Activated T-cell treated with anti-CD3 and anti-CD28 coated beads, Interleukin-2, amount 50 U/mL, for 4 hours (primary cell): ENCODE results near the gene TMEM253. TPM values are rescaled to one million over a fixed set of nuclear protein-coding genes. Genes with fewer than 3 reads are reported as not detected.

Experiments
- ATAC-seq, 2 donors: fragments of 200-7000 bp; cut with Tn5 transposase; one replicate each; pipeline ENCODE4 v1.10.0; 2021
- DNase-seq: peaks from one replicate; pipeline ENCODE4 v3.0.0-alpha.2; 2020
- H3K27me3 Mint-ChIP-seq: one replicate; pipeline ENCODE4 v1.8.0; 2021; ENCODE audit warnings: low read depth, mixed read lengths
- H3K36me3 Mint-ChIP-seq: one replicate; pipeline ENCODE4 v1.8.0; 2022; ENCODE audit warnings: mixed read lengths; ENCODE audit not compliant: insufficient read depth
- H3K4me1 Mint-ChIP-seq: one replicate; pipeline ENCODE4 v1.8.0; 2021; ENCODE audit warnings: low read depth, mixed read lengths
- H3K4me3 Mint-ChIP-seq: one replicate; pipeline ENCODE4 v1.8.0; 2021; ENCODE audit warnings: mild to moderate bottlenecking, moderate library complexity, mixed read lengths
- H3K9me3 Mint-ChIP-seq: one replicate; pipeline ENCODE4 v1.8.0; 2021; ENCODE audit warnings: mixed read lengths
- total RNA-seq, 3 donors: library from RNA; stranded (reverse); gene quantifications; one replicate each; pipeline ENCODE4 v1.2.1, GENCODE V29; 2021

TMEM253 gene
- total RNA-seq, 3 donors from 2014 or later = not detected

DNA sequence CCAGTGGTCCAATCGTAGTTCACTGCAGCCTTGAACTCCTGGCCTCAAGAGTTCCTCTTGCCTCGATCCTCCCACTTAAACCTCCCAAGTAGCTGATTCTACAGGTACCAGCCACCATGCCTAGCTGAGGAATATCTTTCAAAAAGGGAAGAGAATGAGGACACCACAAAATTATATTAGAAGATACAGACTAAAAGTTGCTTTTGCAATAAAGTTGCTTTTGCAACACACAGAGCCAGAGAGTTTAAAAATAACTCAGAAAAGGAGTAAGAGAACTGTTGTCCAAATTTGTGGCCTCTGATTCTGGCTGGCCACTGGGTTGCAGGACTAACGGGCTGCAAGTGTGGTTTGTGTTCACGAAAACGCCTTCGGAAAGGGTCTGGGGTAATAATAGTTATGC is 19.8 kb downstream of the TMEM253 start:
- no peak overlapping the region for H3K4me3 Mint-ChIP-seq
- no peaks in the 10 kb centered on the region for H3K4me1 Mint-ChIP-seq
- ATAC-seq (no peak), DNase-seq (no peak)
- peaks cover 33% of the 10 kb centered on the region for H3K27me3 Mint-ChIP-seq
- H3K9me3 Mint-ChIP-seq = peaks cover 5% of the 10 kb centered on the region
- peaks cover 2% of the 10 kb centered on the region for H3K36me3 Mint-ChIP-seq

DNA sequence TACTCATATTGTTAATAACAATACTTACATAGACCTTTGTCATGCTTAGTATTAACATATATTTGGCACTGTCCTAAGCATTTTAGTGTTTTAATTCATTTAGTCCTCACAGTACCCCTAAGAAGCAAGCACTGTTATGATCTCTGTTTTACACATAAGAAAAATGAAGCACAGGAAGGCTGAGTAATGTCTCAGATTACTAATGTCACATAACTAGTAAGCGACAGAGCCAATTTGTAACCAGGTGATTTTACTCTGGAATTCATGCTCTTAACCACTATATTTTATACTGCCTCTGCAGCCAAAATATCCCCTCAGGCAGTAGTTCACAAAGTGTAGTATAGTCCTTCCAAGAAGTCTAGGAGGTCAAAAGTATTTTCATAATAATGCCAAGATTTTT is 20.3 kb downstream of the TMEM253 start:
- H3K27me3 Mint-ChIP-seq = peaks cover 35% of the 10 kb centered on the region
- peaks cover 5% of the 10 kb centered on the region for H3K9me3 Mint-ChIP-seq
- no peaks in the 10 kb centered on the region for H3K4me1 Mint-ChIP-seq
- ATAC-seq (no peak), DNase-seq (no peak)
- H3K4me3 Mint-ChIP-seq = no peak overlapping the region
- peaks cover 3% of the 10 kb centered on the region for H3K36me3 Mint-ChIP-seq

DNA sequence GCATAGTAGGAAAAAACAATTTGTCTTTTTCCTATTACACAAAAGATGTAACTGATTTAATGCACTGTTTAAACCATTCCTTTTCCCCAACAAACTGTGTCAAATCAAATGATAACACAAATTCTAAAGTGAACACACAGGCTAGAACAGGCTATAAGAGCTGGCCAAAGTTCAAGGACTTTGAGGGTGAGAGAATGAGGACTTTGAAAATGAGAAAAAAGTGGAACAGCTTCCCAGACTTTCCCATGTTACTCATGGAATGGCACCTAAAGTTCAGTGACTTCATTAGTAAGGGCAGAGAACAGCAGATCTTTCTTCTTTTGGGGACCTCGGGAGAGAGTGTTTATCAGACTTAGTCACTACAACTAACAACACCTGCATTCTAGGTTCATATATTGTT is 22.6 kb downstream of the TMEM253 start:
- no peak for DNase-seq
- H3K9me3 Mint-ChIP-seq = peaks cover 5% of the 10 kb centered on the region
- H3K36me3 Mint-ChIP-seq = peaks cover 3% of the 10 kb centered on the region
- H3K4me1 Mint-ChIP-seq = no peaks in the 10 kb centered on the region
- peaks cover 42% of the 10 kb centered on the region for H3K27me3 Mint-ChIP-seq
- ATAC-seq = no peak
- H3K4me3 Mint-ChIP-seq = no peak overlapping the region

DNA sequence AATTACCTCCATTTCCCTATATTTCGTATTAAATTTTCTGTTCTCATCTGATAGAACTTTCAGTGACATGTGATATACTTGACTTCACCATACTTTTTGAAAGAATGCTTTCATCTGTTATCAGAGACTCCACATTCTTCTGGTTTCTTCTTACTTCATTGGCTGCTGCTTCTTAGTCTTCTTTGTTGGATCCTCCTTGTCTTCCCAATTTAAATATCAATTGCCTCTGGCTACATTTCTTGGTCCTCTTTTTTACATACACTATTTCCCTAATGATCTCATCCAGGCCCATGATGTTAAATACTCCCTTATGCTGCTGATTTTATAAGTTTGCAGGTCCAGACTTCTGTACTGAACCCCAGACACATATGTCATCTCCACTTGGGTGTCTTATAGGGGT is 33.0 kb downstream of the TMEM253 start:
- no peaks in the 10 kb centered on the region for H3K9me3 Mint-ChIP-seq
- no peak for DNase-seq
- H3K4me1 Mint-ChIP-seq = no peaks in the 10 kb centered on the region
- H3K4me3 Mint-ChIP-seq = no peak overlapping the region
- no peaks in the 10 kb centered on the region for H3K27me3 Mint-ChIP-seq
- no peak for ATAC-seq
- no peaks in the 10 kb centered on the region for H3K36me3 Mint-ChIP-seq

DNA sequence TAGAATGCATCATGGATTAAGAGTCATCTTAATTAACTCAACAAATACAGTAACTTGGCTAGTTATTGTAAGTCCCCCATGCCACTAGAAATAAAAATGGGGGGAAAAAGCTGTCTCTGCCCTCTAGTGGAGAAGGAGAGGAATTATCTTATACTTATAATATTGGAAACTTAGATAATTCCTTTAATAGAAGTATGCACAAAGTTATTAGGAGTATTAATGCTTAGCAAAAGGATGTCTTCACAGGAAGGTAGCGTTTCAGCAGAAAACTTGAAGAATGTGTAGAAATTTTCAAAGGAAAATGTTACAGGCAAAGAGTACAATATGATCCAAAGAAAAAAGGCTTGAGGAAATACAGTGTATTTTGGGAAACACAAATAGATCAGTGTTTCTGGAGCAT is 35.2 kb downstream of the TMEM253 start:
- H3K4me3 Mint-ChIP-seq = no peak overlapping the region
- H3K36me3 Mint-ChIP-seq = no peaks in the 10 kb centered on the region
- H3K9me3 Mint-ChIP-seq = no peaks in the 10 kb centered on the region
- DNase-seq (no peak), ATAC-seq (no peak)
- no peaks in the 10 kb centered on the region for H3K4me1 Mint-ChIP-seq
- no peaks in the 10 kb centered on the region for H3K27me3 Mint-ChIP-seq

DNA sequence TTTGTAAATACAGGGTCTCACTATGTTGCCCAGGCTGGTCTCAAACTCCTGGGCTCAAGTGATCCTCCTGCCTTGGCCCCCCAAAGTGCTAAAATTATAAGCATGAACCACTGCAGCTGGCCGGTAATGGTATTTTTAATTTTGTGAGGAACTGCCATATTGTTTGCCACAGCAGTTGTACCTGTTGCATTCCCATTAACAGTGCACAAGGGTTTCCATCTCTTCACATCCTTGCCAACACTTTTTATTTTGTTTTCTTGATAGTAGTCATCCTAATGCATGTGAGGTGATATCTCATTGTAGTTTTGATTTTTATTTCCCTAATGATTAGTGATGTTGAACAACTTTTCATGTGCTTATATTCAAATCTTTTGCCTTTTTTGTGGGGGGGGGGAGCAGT is 41.5 kb downstream of the TMEM253 start:
- H3K9me3 Mint-ChIP-seq = peaks cover 15% of the 10 kb centered on the region
- no peaks in the 10 kb centered on the region for H3K36me3 Mint-ChIP-seq
- H3K4me3 Mint-ChIP-seq = no peak overlapping the region
- DNase-seq (no peak), ATAC-seq (no peak)
- no peaks in the 10 kb centered on the region for H3K4me1 Mint-ChIP-seq
- peaks cover 12% of the 10 kb centered on the region for H3K27me3 Mint-ChIP-seq

DNA sequence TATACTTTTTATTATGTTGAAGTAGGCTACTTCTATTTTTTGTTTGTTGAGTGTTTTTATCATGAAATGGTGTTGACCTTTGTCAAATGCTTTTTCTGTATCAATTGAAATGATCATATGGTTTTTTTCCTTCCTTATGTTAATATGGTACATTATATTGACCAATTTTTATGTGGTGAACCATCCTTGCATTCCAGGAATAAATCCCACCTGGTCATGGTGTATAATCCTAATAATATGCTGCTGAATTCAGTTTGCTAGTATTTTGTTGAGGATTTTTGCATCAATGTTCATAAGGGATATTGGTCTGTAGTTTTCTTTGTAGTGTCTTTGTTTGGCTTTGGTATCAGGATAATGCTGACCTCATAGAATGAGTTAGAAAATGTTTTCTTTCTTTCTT is 44.6 kb downstream of the TMEM253 start:
- DNase-seq (no peak), ATAC-seq (no peak)
- Mint-ChIP-seq H3K36me3 (no peaks in the 10 kb centered on the region), H3K27me3 (peaks cover 12% of the 10 kb centered on the region), H3K4me1 (no peaks in the 10 kb centered on the region), H3K4me3 (no peak overlapping the region), H3K9me3 (peaks cover 15% of the 10 kb centered on the region)

DNA sequence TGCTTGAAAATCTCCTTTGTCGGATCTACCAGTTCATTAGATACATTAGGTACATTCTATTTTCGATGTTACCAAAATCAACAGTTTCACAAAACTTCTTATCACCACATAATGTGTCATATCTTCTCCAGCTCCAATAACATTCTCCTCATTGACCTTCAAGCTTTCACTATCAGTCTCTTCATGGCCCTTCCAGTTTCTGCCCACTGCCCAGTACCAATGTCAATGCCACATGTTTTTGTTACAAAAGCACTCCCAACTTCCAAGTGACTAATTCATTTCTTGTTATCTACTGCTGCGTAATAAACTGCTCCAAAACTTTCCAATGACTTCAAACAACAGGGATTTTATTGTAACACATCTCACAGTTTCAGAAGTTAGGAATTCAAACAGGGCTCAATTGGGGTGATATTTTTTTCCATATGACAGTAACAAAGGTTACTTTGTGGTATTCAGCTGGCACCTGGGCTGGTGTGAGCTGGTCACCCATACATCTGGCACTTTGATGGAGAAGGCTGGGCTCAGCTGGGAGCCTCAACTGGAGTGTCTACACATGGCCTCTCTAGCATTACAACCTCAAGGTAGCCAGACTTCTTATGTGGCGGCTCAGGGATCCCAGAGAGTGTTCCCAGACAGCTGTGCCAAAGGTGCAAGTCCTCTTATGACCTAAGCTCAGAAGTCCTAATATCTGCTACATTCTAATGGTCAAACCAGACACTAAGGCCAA is 48.9 kb downstream of the TMEM253 start:
- DNase-seq = no peak
- no peak overlapping the region for H3K4me3 Mint-ChIP-seq
- ATAC-seq = no peak
- H3K9me3 Mint-ChIP-seq = peaks cover 11% of the 10 kb centered on the region
- H3K4me1 Mint-ChIP-seq = no peaks in the 10 kb centered on the region
- H3K27me3 Mint-ChIP-seq = peaks cover 4% of the 10 kb centered on the region
- H3K36me3 Mint-ChIP-seq = no peaks in the 10 kb centered on the region

Other genes starting within 250 kb of the TMEM253 start
- not detected for gene RNASE3, start 209.7 kb upstream of the TMEM253 start, total RNA-seq
- not detected for gene RNASE2, start 145.6 kb upstream of the TMEM253 start, total RNA-seq
- 100 to 1,000 TPM in 2 of 3 donors, 10 to 100 TPM in 1; 99.4 to 110 (median 105) TPM for gene METTL17, start 111.1 kb upstream of the TMEM253 start, total RNA-seq
- under 1 TPM in 1 of 3 donors, not detected in 2; 0.53 TPM for gene SLC39A2, start 101.8 kb upstream of the TMEM253 start, total RNA-seq
- gene NDRG2, start 76.0 kb upstream of the TMEM253 start, total RNA-seq = 1 to 10 TPM; 2.8 to 5.3 (median 3.5) TPM
- not detected for gene TPPP2, start 70.8 kb upstream of the TMEM253 start, total RNA-seq
- gene RNASE13, start 66.3 kb upstream of the TMEM253 start, total RNA-seq = not detected
- not detected for gene RNASE7, start 58.7 kb upstream of the TMEM253 start, total RNA-seq
- gene RNASE8, start 43.2 kb upstream of the TMEM253 start, total RNA-seq = not detected
- gene ARHGEF40, start 30.8 kb upstream of the TMEM253 start, total RNA-seq = under 1 TPM; 0.11 to 0.35 (median 0.23) TPM
- 1 to 10 TPM; 5.5 to 7.0 (median 6.5) TPM for gene ZNF219, start 2.4 kb upstream of the TMEM253 start, total RNA-seq
- gene OR5AU1, start 55.0 kb downstream of the TMEM253 start, total RNA-seq = not detected
- gene HNRNPC, start 168.4 kb downstream of the TMEM253 start, total RNA-seq = 1,000 to 10,000 TPM; 1,181 to 1,256 (median 1,185) TPM
- under 1 TPM in 2 of 3 donors, not detected in 1; 0.08 to 0.35 TPM for gene RPGRIP1, start 179.0 kb downstream of the TMEM253 start, total RNA-seq